Fibroblast of peridontal ligament (primary cell): Measurements from ENCODE around the gene COMT.
"Not testable (repeated sequence)": the region's sequence is repeated elsewhere in the genome, so short reads cannot be mapped to it uniquely, and the experiment has no call there.

ENCODE experiments used
- DNase-seq: peaks from one replicate; pipeline ENCODE4 v3.0.0-alpha.2; 2010; ENCODE audit errors: extremely low read depth

Gene COMT

GRCh38 chr22:19907902-19908301 lies 33.7 kb upstream of the COMT start:
- not testable (repeated sequence) for DNase-seq

DNA sequence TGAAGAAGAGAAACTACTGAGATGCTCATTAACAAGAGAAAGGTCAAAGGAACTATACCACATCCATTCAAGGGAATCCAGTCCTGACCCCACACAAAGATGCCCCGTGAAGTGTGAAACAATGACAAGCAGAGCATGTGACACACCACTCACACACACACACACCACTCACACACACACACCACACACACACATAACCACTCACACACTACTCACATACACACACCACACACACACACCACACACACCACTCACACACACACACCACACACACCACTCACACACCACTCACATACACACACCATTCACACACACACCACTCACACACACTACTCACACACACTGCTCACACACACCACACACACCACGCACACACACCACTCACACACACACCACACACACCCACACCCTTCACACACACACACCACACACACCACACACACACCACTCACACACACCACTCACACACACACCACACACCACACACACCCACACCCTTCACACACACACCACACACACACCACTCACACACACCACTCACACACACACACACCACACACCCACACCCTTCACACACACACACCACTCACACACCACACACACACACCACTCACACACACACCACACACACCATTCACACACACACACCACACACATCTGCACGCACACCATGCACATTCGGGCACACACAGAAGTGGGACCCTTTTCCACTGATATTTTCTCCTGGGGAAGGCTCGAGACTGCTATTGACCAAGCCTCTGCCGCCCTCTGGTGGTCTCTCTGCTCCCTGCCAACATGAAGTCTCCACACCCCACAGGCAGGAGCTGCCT lies 32.0 kb upstream of the COMT start:
- peak; percentile 80 for DNase-seq

- DNase-seq = no peak
Observed at GRCh38 chr22:19910180-19910744, 31.3 kb upstream of the COMT start.

GRCh38 chr22:19911540-19912270 lies 29.9 kb upstream of the COMT start:
- no peak for DNase-seq

DNA sequence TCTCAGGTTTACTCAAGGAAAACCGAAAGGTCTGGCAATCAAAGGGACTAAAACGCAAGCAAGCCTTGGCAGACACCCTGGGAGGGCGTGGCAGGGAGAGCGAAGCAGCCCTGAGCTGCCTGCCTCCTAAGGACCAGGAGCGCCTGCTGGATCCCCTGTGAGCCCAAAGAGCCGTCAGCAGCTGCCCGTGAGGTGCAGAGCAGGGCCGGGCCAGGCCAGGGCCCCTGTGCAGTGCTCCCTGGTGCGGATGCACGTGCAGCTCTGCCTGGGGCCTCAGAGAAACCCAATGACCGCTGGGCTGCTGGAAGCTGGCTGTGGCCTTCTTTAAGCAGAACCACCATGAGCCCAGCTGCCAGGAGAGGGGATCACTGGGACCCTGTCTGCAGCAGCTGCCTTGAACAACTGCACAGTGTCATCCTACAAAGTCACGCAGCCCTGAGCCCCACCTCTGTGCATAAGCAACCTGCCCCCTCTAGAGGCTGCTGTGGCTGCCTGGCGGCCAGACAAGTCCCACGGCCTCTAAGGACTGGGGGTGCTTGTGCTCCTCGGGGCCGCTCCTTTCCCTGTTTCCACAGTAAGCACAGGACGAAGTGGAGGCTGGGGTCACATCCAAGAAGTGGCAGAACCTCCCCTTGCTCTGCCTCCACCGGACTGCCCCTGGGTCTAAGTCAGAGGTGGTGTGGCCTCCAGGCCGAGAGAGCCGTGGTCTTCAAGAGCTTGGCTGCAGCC lies 29.1 kb upstream of the COMT start:
- DNase-seq = no peak

GRCh38 chr22:19913337-19913936 lies 28.1 kb upstream of the COMT start:
- no peak for DNase-seq

DNA sequence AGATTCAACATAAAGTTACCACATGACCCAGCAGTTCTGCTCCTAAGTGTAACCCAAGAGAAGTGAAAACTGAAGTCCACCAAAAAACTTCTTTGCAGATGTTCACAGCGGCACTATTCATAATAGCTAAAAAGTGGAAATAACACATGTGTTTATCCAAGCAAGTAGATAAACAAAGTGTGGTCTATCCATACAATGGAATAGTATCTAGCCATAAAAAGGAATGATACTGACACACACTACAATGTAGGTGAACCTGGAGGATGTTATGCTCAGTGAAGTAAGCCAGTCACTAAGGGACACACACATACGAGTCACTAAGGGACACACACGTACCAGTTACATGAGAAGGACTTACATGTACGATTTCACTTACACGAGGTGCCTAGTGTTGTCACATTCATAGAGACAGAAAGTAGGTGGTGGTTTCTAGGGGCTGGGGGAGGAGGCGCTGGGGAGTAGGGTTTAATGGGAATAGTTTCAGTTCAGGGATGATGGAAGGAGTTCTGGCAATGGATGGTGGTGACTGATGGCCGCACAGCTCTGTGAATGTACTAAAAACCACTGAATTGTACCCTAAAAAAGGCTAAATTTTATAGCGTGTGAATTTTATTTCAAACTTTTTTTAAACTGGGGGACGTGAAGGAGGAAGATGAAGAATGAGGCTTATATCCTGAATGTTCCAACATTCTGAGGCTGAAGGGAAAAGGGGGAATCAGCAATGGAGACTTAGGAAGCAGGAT lies 27.2 kb upstream of the COMT start:
- DNase-seq = no peak

DNA sequence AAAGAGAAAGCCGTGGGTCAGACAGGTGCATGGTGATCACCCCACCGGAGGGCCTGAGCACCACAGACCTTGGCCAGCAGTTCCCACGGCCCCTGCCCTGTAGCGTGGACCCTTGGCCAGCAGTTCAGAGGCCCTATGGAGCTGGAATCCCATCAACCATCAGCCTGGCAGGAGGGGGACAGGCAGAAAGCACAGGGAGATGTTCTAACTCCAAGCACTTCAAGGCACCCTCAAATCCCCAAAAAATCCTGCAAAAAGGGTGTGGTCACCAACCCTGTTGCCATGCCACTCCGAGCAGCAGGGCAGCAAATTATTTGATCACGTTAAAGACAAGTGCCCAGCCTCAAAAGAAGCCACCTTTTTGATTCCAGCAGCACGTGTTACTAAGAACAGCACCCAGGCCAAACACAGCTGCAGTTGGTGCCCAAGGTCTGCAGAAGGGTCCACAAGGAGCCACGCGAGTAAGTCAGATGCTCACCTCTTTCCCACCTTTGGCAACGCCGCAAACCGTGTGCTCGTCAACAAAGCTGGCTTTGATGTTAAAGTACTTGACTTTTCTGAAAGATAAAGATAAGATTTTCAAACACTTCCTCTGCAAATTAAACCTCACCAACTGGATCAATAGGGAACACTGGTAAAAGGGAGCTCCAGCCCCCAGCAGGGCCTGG lies 26.2 kb upstream of the COMT start:
- no peak for DNase-seq

DNA sequence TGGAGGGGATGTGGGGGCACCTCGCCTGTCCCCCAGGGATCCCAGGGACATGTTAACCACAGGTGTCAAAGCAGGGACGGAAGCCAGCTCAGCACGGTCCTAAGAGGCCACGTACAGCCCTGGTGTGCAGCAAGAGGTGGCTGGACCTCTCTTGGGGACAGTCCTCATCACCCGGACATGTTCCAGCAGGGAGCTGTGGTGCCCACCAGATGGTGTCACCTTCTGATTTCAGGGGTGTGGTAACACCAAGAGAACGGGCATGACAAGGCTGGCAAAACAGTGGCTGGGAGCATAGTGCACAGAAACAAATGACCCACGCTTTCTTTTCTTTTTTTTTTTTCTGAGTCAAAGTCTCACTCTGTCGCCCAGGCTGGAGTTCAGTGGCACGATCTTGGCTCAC lies 25.6 kb upstream of the COMT start:
- DNase-seq = no peak

- no peak for DNase-seq
Observed at GRCh38 chr22:19916941-19917340, 24.6 kb upstream of the COMT start.

- no peak for DNase-seq
Observed at GRCh38 chr22:19917389-19918138, 24.0 kb upstream of the COMT start.

GRCh38 chr22:19918332-19919106 lies 23.1 kb upstream of the COMT start:
- no peak for DNase-seq

- no peak for DNase-seq
Observed at GRCh38 chr22:19919701-19920363, 21.7 kb upstream of the COMT start.

DNA sequence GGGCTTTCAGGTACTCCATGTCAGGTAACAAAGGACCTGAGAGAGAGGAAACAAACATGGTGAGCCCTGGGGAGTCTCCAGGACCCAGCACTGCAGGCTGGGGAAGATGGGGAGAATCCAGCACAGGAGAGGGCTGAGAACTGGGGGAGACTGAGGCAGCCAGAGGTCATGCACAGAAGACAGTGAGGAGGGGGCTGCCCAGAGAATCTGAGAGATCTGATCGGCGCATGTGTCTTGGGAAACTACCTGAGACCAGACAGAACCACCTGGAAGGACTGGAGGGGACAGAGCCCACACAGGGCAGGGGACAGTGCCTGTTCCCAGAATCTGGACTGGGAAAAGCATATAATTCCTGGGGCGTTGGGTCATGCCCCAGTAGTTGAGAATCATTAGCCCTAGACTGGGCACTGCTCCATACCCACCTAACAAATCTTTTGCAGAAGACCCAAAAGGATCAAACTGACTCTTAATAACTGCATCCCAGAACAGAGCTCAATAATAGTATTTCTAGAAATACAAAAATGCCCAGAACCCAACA lies 20.0 kb upstream of the COMT start:
- no peak for DNase-seq

- no peak for DNase-seq
Observed at GRCh38 chr22:19923914-19924513, 17.6 kb upstream of the COMT start.

DNA sequence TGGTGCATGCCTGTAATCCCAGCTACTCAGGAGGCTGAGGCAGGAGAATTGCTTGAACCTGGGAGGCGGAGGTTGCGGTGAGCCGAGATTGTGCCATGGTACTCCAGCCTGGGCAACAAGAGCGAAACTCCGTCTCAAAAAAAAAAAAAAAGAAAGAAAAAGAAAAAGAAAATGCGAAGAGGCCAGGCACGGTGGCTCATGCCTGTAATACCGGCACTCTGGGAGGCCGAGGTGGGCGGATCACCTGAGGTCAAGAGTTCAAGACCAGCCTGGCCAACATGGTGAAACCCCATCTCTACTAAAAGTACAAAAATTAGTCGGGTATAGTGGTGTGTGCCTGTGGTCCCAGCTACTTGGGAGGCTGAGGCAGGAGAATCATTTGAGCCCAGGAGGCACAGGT lies 15.5 kb upstream of the COMT start:
- DNase-seq = not testable (repeated sequence)

DNA sequence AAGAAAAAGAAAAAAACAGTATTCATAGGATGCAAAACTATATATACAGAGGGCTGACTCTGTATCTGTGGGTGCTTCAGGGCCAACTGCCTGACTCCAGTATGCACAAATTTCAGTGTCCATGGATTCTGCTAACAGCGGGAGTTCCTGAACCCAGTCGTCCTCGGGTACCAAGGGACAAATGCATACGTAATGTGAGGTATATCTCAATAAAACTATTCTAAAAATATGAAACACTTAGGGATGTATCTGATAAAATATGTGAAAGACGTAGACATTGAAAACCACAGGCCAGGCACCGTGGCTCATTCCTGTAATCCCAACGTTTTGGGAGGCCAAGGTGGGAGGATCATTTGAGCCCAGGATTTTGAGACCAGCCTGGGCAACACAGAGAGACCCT lies 13.9 kb upstream of the COMT start:
- DNase-seq = no peak

DNA sequence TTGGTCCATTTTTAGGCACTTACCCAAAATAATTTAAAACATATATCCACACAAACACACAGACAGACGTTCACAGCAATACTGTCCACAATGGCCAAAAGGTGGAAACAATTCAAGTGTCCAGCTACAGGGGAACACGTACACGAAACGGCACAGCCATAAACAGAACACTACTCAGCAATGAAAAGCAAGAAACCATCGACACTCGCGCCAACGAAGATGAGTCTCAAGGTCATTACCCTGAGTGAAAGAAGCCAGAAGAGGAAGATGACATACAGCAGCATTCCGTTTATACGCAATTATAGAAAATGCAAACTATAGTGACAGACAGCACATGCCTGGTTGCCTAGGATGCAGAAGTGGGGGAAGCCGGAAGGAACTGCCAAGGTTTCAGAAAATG lies 13.4 kb upstream of the COMT start:
- DNase-seq = no peak
